ENCODE data around the gene LYZL2.

GRCh38 chr10:30565449-30565848, 64.1 kb downstream of the LYZL2 start:
- TF ChIP-seq CTCF (IDR thresholded peaks at IDR 0.05; ENCODE audit: low read depth, low read length, missing input control) (no peak), TAF1 (conservative IDR thresholded peaks at IDR 0.05) (no peak), RAD21 (IDR thresholded peaks at IDR 0.05) (no peak), JUND (IDR thresholded peaks at IDR 0.05) (no peak), YY1 (IDR thresholded peaks at IDR 0.05) (no peak), GABPA (IDR thresholded peaks at IDR 0.05 in 1 of 2, conservative IDR thresholded peaks at IDR 0.05 in 1 of 2) (no peak), SP1 (IDR thresholded peaks at IDR 0.05) (no peak), RXRA (IDR thresholded peaks at IDR 0.05) (no peak)
- TF ChIP-seq, protein P1, sequence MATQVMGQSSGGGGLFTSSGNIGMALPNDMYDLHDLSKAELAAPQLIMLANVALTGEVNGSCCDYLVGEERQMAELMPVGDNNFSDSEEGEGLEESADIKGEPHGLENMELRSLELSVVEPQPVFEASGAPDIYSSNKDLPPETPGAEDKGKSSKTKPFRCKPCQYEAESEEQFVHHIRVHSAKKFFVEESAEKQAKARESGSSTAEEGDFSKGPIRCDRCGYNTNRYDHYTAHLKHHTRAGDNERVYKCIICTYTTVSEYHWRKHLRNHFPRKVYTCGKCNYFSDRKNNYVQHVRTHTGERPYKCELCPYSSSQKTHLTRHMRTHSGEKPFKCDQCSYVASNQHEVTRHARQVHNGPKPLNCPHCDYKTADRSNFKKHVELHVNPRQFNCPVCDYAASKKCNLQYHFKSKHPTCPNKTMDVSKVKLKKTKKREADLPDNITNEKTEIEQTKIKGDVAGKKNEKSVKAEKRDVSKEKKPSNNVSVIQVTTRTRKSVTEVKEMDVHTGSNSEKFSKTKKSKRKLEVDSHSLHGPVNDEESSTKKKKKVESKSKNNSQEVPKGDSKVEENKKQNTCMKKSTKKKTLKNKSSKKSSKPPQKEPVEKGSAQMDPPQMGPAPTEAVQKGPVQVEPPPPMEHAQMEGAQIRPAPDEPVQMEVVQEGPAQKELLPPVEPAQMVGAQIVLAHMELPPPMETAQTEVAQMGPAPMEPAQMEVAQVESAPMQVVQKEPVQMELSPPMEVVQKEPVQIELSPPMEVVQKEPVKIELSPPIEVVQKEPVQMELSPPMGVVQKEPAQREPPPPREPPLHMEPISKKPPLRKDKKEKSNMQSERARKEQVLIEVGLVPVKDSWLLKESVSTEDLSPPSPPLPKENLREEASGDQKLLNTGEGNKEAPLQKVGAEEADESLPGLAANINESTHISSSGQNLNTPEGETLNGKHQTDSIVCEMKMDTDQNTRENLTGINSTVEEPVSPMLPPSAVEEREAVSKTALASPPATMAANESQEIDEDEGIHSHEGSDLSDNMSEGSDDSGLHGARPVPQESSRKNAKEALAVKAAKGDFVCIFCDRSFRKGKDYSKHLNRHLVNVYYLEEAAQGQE (IDR thresholded peaks at IDR 0.05) = no peak

Data from liver (tissue), 3 donors.